HG03354 (cell line): ENCODE data around the gene STAG3.

Experiments
- ATAC-seq: cut with Tn5 transposase; IDR thresholded peaks from one replicate; pipeline ENCODE4 v1.9.1; 2021; ENCODE audit warnings: mild to moderate bottlenecking; ENCODE audit not compliant: unreplicated experiment, poor library complexity, severe bottlenecking

STAG3 gene

DNA sequence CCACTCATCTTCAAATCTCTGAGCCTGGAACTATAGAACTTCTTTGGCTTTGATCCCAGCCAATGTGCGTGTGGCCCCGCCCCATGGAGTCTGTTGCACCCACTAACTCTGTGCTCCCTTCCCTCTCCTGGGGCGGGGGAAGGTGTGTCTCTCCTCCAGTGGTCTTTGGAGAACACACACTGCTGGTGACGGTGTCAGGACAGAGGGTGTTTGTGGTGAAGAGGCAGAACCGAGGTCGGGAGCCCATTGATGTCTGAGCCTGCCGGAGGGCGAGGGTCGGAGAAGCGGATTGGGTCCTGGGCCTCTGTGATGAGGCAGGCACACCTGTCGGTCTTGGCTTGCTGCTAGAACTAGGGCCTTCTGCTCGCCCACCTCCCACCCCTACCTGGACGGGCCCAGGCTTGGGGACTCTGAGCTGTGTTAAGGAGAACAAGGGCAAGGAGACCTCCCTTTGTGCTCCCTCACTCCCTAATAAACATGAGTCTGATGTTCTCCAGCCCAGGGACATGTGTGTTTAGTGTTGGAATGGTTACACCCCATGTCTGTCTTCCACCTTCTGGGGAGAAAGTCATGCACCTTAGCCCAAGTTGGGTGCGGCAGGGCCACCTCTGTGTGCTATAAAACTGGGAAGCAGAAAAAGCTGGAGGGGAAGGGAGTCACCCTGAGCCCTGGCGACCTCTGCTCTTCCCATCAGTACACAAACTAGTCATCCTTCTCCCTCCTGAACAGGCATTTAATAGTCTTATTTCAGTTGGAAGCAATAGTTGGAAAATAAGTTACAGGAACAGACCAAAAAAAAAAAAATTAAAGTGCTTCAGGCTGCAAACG, 23.8 kb upstream of the STAG3 start:
- ATAC-seq = no peak

- no peak for ATAC-seq
Measured at GRCh38 chr7:100154651-100155491, 22.8 kb upstream of the STAG3 start.

DNA sequence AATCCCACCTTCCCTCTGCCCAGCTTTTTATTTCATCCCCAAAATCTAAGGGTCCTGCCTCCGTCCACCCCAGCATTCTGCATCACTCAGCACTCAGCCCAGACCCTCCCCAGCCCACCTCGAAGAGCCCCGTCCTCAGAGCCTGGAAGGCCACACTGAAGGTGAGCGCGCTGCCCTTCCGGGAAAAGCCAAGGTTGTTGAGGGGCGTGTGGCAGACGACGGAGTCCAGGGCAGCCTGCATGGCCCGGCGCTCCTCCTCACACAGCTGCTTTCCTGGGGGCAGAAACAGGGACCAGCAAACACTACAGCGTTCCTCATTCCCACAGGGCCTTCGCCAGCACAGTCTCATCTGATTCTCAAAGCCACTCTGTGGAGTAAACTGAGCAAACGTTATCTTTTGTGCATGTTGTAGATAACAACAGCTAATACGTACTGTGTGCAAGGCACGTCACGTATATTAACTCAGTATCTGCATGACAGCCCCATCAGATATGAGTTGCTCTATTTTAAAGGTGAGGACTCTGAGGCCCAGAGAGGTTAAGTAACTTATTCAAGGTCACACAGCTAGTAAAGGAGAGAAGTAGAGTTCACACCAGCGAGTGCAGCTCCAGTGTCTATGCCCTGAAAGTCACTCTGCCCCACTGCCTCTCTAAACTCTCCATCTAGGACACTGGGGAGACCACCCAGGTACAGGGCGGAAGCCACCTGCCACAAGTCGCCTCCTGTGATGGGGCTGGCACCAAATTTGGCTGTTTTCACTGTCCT, 22.0 kb upstream of the STAG3 start:
- ATAC-seq = no peak

- ATAC-seq = no peak
Measured at GRCh38 chr7:100156331-100157068, 21.2 kb upstream of the STAG3 start.

GRCh38 chr7:100157069-100157333, 20.7 kb upstream of the STAG3 start:
- no peak for ATAC-seq

DNA sequence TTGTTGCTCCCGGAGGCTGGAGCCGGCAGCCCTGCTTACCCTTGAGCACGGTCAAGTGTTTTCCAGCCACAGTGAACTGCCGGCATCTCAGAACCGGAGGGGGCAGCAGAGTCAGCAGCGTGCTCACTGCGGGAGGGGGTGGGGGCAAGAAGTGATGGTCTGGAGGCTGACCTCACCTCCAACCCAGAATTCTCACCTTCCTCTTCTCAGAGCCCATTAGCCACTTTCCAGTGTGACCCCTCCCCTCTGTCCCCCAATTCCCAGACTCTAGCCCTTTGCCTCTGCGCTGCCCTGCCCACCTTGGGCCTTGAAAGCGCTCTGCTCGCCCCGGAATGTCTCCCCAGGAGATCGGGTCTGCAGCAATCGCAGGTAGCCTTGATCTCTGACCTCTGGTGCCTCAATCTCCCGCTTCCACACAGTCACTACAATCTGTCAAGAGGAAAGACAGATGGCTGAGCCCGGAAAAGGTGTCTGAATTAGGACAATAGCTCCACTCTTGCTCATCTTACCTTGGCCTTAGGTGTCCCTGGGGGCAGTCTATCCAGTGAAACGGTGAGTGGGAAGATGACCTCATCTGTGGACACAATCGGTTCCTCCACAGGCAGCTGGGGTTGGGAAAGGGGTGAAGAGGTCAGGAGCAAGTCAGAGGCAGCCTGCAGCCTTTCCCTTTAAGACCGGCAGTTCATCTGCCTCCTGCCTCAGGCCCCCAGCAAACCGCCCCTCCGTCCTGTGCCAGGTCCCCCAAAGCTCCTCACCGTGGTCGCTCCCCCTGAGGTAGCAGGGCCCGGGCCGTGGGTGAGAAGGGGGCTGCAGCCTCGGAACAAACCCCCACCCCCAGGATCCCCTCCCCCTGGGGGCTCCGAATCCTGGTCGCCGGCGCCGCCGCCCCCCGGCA, 20.1 kb upstream of the STAG3 start:
- no peak for ATAC-seq

DNA sequence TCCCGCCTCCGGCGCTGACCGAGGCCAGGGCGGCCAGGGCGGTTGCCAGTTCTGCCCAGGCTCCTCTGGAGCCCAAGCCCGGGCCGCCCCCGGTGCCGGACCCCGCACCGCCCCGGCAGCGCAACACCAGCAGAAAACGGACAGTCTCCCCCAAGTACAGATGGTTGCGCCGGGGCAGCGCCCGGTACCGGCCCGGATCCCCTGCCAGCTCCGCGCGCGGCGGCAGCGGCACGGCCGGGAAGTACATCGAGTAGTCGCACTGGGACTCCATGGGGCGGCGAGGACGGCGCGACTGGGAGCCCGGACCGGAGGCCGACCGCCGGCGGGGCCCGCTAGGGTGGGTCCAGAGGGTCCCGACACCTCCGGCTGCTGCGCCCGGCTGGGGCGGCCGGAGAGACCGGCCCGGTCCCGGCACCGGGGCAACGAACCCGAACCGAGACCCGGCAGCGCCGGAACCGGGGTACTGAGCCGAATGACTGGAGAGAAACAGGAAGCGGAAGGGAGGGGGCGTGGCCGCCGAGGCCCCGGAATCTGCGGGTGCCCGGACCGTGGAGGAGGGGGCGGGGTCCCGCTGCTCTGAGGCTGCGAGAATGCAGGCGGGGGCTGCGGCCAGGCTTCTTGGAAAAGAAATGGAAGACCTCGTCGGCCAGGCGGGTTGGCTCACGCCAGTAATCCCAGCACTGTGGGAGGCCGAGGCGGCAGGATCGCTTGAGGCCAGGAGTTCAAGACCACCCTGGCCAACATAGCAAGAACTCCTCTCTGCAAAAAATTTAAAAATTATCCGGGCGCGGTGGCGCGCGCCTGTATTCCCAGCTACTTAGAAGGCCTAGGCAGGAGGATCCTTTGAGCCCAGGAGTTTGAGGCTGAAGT, 19.3 kb upstream of the STAG3 start, which contains the start of gene TRAPPC14:
TRAPPC14 (minus strand) TSS at position 495 of the 870 bp plus-strand sequence; CDS start at position 271, 224 bp downstream.
- peak; percentile 85 for ATAC-seq

DNA sequence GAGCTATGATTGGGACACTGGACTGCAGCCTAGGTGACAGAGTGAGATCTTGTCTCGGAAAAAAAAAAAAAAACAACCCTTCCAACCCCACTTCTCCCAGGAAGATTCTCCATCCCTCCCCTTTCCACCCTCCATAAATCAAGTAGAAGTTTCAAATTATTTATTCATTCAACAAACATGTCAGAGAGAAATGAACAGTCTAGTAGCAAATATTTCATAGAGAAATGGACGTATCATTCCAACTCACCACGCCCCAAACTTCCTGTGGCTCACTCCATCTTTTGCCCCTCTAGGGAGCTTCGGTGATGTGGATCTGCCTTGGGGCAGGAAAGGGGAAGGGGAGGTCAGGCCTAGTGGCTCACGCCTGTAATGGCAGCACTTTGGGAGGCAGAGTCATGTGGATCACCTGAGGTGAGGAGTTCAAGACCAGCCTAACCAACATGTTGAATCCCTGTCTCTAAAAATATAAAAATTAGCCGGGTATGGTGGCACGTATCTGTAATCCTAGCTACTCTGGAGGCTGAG, 18.6 kb upstream of the STAG3 start:
- ATAC-seq = no peak

DNA sequence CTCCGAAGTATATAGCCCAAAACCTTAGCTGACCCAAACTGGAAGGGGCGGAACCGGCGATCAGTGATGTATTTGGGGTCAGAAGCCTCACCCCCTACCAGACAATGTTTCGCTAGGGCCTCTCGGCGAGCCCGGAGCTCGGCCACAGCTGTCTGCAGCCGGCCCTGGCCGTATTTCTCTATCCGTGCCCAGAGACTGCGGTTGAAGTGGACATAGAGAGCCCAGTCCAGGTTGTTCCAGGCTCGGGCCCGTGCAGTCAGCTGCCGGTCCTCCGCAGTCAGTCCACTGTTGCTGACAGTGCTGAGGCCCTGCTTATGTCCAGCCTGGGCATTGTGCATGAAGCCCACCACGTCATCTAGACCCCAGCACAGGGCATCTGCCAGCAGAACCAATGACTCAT, 17.7 kb upstream of the STAG3 start:
- no peak for ATAC-seq

- ATAC-seq = no peak
Measured at GRCh38 chr7:100163006-100163531, 14.6 kb upstream of the STAG3 start.

GRCh38 chr7:100163871-100164270, 13.8 kb upstream of the STAG3 start:
- ATAC-seq = no peak

DNA sequence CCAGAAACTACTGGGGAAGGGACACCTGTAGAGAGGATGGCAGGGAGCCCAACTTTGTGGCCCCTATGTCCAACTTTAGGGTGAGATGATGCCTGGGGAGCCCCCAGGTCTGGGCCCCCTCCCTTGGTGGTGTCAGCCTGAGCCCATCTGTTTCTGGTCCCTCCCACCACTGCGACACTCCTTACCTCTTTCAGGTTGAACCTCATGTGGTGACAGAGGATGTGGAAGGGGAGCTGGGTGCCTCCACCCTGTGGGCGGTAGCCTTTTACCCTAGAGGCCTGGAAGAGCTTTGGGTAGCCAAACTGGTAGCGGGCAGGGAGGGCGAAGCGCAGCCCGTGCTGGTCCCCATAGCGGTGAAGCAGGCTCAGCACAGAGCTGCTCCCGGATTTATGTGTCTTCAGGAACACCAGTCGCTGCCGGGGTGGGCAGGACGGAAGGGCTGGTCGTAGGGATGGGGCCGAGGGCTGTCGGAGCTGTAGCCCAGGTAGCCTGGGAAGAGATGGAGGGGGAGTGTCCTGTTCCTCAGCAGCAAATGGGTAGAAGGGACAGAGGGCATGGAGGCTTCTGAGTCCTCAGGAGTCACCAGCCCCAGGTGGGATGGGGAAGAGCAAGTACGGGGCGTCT, 11.3 kb upstream of the STAG3 start:
- no peak for ATAC-seq

- no peak for ATAC-seq
Measured at GRCh38 chr7:100166970-100167911, 10.5 kb upstream of the STAG3 start.

- ATAC-seq = no peak
Measured at GRCh38 chr7:100167912-100168323, 9.8 kb upstream of the STAG3 start.

- ATAC-seq = no peak
Measured at GRCh38 chr7:100169147-100169850, 8.4 kb upstream of the STAG3 start.
